DMS 273 (cell line): ENCODE data around the gene ELOVL5.
"Not testable (repeated sequence)": the region's sequence is repeated elsewhere in the genome, so short reads cannot be mapped to it uniquely, and the experiment has no call there.

Experiments used
- DNase-seq: peaks from one replicate; lab custom pipeline; 2025; ENCODE audit not compliant: unreplicated experiment; lab: John Stamatoyannopoulos, UW

ELOVL5 gene

DNA sequence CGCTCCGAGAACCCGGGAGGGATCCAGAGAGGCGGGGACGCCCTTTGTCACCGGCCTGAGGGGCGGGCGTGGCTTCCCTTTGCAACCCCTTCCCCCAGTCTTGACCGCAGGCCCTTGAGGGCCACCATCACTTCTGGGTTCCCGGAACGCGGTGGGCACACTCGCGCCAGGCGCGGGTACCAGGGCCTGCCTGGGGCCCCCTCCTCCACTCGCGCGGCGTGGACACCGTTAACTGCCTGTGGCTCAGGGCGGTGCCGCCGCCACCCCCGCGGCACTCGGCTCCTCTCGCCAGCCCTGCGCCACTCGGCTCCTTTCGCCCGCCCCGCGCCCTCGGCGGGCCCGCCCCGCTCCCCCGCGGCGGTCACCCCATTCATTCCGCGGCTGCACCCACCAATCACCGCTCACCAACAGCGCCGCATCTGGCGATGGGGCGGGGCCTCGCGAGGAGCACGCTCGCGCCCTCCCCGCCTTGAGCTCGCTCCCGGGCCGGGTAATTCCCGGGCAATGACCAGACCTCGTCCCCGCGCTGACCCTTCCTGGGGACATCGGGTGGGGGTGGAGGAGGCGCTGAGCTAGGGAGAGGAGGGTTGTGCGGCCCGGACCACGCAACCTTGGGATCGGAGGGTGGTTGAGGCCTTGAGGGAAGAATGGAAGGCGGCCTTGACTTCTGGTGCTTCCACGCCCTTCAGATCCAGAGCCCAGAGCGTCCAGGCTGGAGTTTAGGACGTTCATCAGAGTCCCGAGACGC is 10.5 kb upstream of the ELOVL5 start:
- DNase-seq, result peak; percentile 98

- no peak for DNase-seq
Measured at GRCh38 chr6:53358440-53359094, 9.8 kb upstream of the ELOVL5 start.

DNA sequence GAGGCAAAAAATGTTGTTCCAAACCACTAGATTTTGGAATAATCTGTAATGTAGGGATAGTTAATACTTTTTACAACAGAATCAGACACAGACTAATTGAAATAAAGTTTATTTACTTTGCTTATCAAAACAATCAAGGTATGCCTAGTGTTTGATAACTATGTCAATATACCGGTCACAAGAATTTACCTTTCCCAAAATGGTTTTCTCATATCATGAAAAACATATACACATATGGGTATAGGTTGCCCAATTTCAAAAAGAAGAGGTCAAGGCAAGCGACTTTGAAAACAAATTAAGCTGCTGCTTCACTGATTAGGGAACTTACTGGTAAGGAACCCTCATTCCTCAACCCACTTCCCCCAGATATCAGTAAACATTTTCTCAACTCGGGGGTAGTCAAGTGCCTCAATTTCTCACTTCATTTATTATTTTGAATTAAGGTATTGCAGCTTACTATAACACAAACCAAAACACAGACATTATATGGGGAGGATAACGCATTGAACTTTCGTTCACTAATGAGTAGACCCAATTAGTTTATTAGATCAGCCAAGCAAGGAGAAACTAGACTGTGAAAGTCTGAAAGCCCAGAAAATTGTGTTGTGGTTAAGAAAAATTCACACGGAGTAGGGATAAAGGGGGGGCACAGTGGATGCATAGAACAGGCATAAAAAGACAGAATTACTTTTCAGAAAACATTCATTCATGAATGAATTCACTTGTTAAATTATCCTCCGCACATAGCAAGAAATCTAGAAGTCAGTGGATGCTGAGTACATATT is 9.0 kb upstream of the ELOVL5 start:
- no peak for DNase-seq

DNA sequence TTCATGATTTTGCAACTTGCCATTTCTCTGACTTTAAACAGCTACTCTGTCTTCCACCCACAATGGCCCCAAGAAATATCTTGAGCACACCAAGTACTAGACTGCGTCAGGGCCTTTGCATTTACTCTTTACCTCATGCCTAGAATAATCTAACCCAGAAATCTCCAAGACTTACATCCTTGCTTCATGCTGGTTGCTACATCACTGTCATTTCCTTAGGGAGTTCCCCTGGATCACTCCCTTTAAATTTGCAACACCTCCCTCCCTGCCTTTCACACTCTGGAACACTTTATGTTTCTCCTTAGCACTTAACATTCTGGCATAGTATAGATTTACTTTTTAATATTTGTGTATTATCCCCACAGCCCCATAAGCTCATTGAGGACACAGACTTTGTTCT is 4.9 kb upstream of the ELOVL5 start:
- DNase-seq, result no peak

DNA sequence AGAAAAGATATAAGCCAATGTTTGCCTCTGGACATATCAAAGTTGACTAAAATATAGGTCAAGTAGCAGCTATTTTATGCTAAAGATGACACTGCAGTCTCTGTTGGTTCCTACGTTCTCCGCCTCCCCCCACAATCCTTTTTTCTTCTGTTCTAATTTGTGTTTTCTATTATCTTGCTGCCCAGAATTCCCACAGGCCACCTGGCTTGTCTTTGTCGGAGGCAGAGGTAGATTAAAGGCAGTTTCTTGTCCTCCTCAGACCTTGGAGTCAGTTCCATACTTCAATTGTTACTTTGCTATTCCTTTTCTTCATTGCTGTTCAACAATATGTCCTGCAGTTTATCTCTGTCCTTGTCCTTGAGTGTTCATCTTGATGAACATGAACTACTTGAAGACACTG is 3.6 kb upstream of the ELOVL5 start:
- DNase-seq, result no peak

DNA sequence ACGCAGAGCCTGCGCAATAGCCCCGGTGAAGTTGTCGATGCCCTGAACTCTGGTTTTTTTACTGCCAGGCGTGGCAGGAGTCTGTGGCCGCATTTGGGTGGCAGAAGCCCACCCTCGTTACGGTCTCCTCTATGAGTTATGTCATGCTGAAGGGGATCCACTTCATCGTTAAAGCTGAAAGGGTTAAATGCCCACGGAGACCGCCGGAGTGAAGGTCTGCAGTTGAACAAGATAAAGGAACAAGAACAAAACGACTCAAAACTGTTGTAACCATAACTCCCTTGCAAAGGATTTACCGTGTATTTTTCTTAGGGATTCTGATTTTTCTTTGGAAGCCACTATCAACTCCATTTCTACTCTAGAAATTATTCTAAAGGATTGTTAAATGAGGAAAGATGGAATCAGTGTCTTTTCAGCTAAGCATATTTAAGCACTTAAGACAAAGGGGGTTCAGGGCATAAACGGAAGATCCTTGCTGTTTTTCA is 501 bp upstream of the ELOVL5 start:
- DNase-seq, result no peak

GRCh38 chr6:53347921-53348370 is 804 bp downstream of the ELOVL5 start:
- DNase-seq, result peak; percentile 85

- peak; percentile 53 for DNase-seq
Measured at GRCh38 chr6:53347250-53347920, 1.4 kb downstream of the ELOVL5 start.

DNA sequence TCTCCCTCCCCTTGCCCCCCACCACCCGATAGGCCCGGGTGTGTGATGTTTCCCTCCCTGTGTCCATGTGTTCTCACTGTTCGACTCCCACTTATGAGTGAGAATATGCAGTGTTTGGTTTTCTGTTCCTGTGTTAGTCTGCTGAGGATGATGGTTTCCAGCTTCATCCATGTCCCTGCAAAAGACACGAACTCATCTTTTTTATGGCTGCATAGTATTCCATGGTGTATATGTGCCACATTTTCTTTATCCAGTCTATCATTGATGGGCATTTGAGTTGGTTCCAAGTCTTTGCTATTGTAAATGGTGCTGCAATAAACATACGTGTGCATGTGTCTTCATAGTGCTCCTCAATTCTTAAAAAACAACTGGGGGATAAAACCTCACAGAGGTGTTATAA is 2.7 kb downstream of the ELOVL5 start:
- DNase-seq, result not testable (repeated sequence)

DNA sequence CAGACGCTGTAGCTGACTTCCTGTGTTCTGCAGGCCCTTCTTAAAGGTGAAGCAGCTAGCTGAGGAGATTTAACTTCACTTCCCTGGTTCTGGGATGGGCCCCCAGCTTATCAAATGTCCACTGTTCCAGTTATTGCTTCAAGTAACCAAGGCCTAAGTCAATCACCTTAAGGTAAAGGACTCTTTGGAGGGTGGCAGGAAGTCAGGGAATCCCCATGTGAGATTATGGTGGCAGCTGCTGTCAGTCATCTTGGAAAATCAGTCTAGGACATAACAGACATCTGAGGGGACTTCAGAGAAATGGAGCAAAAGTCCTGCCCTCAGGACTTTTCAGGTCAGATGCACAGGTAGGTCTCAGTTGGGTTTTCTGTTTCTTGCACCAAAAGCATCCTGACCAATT is 3.8 kb downstream of the ELOVL5 start:
- no peak for DNase-seq

DNA sequence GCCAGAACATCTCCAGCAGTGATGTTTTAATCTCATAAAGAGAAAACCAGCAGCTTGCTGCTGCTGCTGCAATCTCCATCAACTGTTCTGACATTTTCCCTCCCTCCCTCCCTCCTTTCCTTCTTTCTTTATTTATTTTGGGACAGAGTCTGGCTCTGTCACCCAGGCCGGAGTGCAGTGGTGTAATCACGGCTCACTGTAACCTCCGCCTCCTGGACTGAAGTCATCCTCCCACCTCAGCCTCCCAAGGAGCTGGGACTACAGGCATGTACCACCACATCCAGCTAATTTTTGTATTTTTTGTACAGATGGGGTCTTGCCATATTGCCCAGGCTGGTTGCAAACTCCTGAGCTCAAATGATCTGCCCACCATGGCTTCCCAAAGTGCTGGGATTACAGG is 5.7 kb downstream of the ELOVL5 start:
- no peak for DNase-seq

DNA sequence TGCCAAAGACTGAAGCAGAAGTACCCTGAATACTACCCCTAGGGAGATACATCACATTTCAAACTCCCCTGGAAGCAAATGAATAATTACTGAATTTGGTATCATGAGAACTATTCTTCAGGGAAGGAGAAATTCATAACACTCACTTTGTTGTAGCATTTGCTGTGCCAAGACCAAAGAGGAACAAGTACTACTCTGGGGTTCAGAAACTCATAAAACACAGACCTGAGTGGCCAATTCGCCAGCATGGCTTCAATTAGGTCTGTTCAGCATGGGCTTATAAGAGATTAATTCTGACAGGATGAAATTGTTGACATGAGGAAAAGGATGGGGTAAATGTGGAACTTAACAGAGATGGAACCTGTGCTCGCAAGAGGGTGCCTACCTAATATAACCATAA is 6.5 kb downstream of the ELOVL5 start:
- DNase-seq, result no peak

- no peak for DNase-seq
Measured at GRCh38 chr6:53340536-53340935, 8.2 kb downstream of the ELOVL5 start.

DNA sequence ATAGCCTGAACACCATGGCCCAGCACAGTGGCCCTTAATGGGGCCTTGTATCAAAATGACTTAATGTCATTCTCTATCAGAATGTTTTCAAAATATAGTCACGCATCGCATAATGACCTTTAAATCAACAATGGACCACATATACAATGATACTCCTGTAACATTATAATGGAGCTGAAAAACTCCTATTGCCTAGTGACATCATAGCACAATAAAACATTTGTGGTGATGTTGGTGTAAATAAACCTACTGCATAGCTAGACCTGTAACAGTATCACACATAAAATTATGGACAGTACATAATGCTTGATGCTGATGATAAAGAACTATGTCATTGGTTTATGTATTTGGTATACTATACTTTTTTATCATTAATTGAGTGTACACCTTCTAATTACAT is 9.3 kb downstream of the ELOVL5 start:
- no peak for DNase-seq

- no peak for DNase-seq
Measured at GRCh38 chr6:53338304-53338703, 10.4 kb downstream of the ELOVL5 start.

GRCh38 chr6:53336070-53336469 is 12.7 kb downstream of the ELOVL5 start:
- DNase-seq, result no peak

GRCh38 chr6:53335224-53335994 is 13.3 kb downstream of the ELOVL5 start:
- DNase-seq, result no peak

DNA sequence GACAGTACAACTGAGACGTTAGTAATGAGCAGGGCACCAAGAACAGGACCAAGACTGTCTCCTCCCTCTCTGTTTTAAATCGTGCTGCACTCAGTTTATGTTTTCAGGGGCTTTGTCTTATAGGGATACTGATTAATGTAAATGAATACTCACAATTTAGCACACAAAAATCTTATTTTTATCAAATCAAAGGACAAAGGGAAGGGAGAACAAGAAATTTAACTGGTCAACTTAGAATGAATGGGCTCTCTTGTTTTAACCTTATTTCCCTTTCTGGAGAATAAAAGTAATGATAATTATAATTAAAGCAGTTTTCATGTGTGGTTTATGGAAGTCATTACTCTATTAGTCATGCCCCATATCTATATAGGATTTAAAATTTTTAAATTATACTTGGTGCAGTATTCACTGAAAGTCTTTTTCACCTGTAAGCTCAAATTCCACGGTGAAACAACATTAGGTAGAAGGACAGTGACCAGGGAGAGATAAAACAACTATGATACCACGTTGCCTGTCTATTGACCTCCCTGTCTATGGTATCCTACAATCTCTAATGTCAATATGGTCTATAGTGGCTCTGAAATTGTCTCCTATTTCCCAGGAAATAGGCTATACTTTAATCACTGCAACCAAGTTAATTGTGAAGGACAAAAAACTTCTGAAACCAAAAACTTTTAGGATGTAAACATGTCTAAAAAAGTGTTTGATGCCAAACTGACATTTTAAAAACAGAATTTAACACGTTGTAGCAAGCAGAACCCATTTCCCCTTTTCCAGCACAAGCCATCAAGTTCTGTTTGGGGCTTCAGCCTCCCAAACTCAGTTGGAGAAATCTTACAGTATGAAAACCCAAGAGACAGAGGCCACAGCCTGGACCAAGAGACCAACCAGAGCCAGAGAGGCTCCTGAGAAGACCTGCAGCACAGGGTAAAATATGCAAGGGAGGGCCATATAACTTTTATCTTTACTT is 15.0 kb downstream of the ELOVL5 start:
- no peak for DNase-seq

GRCh38 chr6:53331678-53332077 is 17.1 kb downstream of the ELOVL5 start:
- DNase-seq, result no peak
